BLaER1 (cell line): ENCODE measurements around the gene TNFRSF17.
"Not testable (repeated sequence)": the region's sequence is repeated elsewhere in the genome, so short reads cannot be mapped to it uniquely, and the experiment has no call there.

Source experiments
- H3K27ac ChIP-seq: shearing (Covaris generic); formaldehyde crosslinking; 2 replicates; pipeline ENCODE4 v1.8.1; 2022
- H3K27me3 ChIP-seq: shearing (Covaris generic); formaldehyde crosslinking; 2 replicates; pipeline ENCODE4 v1.8.1; 2022
- H3K36me3 ChIP-seq: shearing (Covaris generic); formaldehyde crosslinking; 2 replicates; pipeline ENCODE4 v1.8.1; 2022
- H3K4me1 ChIP-seq: shearing (Covaris generic); formaldehyde crosslinking; 2 replicates; pipeline ENCODE4 v1.8.1; 2022
- H3K4me2 ChIP-seq: shearing (Covaris generic); formaldehyde crosslinking; 2 replicates; pipeline ENCODE4 v1.8.1; 2022
- H3K4me3 ChIP-seq: shearing (Covaris generic); formaldehyde crosslinking; 2 replicates; pipeline ENCODE4 v1.8.1; 2022
- H3K9ac ChIP-seq: shearing (Covaris generic); formaldehyde crosslinking; 2 replicates; pipeline ENCODE4 v1.8.1; 2022
- H3K9me3 ChIP-seq: shearing (Covaris generic); formaldehyde crosslinking; 2 replicates; pipeline ENCODE4 v1.8.1; 2022
- H4K20me1 ChIP-seq: shearing (Covaris generic); formaldehyde crosslinking; 2 replicates; pipeline ENCODE4 v1.8.1; 2022
- Cebpa-rat ChIP-seq: shearing (Covaris generic); IDR thresholded peaks from 2 replicates; pipeline ENCODE4 v1.8.1; 2022

The TNFRSF17 gene

DNA sequence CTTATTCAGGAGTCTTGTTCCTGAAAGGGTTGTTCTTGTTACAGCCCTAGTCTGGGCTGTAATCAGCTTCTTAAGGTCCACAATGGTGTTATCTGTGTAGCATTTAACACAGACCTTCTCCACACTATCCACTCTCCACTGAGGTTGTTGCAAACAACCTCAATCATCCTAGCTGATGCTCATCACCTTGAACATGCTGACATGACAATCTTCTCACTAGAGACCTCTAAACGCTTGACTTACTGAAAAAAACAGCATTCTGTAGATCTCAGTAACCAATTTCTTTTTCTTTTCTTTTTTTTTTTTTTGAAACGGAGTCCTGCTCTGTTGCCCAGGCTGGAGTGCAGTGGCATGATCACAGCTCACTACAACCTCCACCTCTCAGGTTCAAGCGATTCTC lies 3.6 kb downstream of the TNFRSF17 start:
- H3K4me3 ChIP-seq: no peak overlapping the region
- H3K4me1 ChIP-seq: peaks cover 41% of the 10 kb centered on the region
- H3K4me2 ChIP-seq: no peak overlapping the region
- H3K9me3 ChIP-seq: no peaks in the 10 kb centered on the region
- no peaks in the 10 kb centered on the region for H3K27me3 ChIP-seq
- H3K36me3 ChIP-seq: no peaks in the 10 kb centered on the region
- no peak overlapping the region for H3K27ac ChIP-seq
- TF ChIP-seq Cebpa-rat: no peak
- H3K9ac ChIP-seq: no peak overlapping the region
- H4K20me1 ChIP-seq: no peaks in the 10 kb centered on the region

DNA sequence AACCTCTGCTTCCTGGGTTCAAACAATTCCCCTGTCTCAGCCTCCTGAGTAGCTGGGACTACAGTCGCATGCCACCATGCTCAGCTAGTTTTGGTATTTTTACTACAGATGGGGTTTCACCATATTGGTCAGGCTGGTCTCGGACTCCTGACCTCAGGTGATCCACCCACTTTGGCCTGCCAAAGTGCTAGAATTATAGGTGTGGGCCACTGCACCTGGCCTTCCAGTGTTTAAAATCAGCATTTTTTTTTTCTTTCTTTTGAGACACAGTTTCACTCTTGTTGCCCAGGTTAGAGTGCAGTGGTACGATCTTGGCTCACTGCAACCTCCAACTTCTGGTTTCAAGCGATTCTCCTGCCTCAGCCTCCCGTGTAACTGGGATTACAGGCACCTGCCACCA lies 5.3 kb downstream of the TNFRSF17 start:
- H3K36me3 ChIP-seq, H3K27ac ChIP-seq, H3K27me3 ChIP-seq, H4K20me1 ChIP-seq, H3K4me2 ChIP-seq, H3K9ac ChIP-seq, H3K9me3 ChIP-seq, H3K4me3 ChIP-seq: not testable (repeated sequence)
- peaks cover 24% of the 10 kb centered on the region for H3K4me1 ChIP-seq

DNA sequence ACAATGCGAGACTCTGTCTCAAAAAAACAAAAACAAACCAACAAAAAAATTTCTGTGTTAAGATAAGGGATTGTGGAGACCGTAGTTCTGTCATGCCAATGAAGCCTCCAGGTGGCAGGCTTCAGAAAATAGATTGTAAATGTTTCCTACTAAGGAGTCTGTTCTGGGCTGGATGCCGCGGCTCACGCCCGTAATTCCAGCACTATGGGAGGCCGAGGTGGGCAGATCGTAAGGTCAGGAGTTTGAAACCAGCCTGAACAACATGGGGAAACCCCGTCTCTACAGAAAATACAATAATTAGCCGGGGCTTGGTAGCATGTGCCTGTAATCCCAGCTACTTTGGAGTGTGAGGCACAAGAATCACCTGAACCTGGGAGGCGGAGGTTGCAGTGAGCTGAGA lies 7.1 kb downstream of the TNFRSF17 start:
- Histone ChIP-seq H3K9ac (no peak overlapping the region), H3K4me1 (peaks cover 15% of the 10 kb centered on the region), H3K4me3 (no peak overlapping the region), H3K9me3 (no peaks in the 10 kb centered on the region), H4K20me1 (no peaks in the 10 kb centered on the region), H3K27me3 (no peaks in the 10 kb centered on the region), H3K27ac (no peak overlapping the region), H3K4me2 (no peak overlapping the region; the same call in 1 of the 2 replicates), H3K36me3 (no peaks in the 10 kb centered on the region)
- no peak for TF ChIP-seq Cebpa-rat

DNA sequence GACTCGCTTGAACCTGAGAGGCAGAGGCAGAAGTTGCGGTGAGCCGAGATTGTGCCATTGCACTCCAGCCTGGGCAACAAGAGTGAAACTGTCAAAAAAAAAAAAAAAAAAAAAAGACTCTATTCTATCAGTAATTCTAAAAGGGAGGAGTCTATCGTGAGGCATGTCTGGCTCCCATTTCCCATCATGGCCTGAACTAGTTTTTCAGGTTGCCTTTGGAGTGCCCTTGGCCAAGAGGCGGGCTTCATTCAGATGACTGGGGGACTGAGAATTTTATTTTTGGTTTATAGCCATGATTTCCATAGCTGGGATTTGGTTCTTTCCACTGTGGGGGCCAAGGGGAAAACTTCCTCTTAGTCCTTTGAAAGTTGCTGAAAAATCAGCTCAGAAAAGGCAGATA lies 8.1 kb downstream of the TNFRSF17 start:
- TF ChIP-seq Cebpa-rat: no peak
- Histone ChIP-seq H3K36me3 (no peaks in the 10 kb centered on the region), H3K4me3 (no peak overlapping the region), H3K27me3 (no peaks in the 10 kb centered on the region), H3K4me1 (peaks cover 19% of the 10 kb centered on the region), H4K20me1 (0 out of 2 replicates have a peak, but pooled peaks cover 9% of the 10 kb centered on the region), H3K4me2 (no peak overlapping the region), H3K9me3 (no peaks in the 10 kb centered on the region), H3K27ac (no peak overlapping the region), H3K9ac (no peak overlapping the region)

DNA sequence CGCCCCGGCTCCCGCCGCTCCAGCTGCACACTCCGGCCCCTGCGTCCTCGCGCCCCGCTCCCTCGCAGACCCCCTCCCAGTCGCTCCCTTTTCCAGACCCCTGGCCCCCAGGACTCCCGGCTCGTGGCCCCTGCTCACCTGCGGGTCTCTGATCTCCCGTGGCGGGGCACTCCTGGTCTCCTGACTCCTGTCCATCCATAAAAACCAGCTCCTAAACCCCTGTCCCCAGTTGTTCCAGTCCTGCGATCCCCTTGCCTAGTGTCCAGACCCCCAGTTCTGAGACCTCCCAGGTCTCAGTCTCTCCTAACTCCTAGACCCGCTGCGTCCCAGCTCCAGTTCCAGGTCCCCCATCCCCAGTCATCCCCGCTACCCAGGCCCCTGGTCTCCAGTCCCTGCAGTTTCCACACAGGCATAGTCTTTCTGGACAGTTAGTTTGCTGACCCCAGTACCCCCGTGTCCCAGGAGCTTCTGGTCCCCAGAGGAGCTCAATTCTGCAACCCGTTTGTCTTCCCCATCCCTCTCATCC lies 11.9 kb downstream of the TNFRSF17 start:
- peak overlapping the region; percentile 94 for H3K9ac ChIP-seq
- H3K9me3 ChIP-seq: no peaks in the 10 kb centered on the region
- peak overlapping the region; percentile 87 for H3K27ac ChIP-seq
- no peaks in the 10 kb centered on the region for H3K36me3 ChIP-seq
- H3K27me3 ChIP-seq: no peaks in the 10 kb centered on the region
- H3K4me1 ChIP-seq: peaks cover 42% of the 10 kb centered on the region
- no peak for TF ChIP-seq Cebpa-rat
- peak overlapping the region; percentile 98 for H3K4me2 ChIP-seq
- H3K4me3 ChIP-seq: peak overlapping the region; percentile 96
- 0 out of 2 replicates have a peak, but pooled peaks cover 16% of the 10 kb centered on the region for H4K20me1 ChIP-seq

DNA sequence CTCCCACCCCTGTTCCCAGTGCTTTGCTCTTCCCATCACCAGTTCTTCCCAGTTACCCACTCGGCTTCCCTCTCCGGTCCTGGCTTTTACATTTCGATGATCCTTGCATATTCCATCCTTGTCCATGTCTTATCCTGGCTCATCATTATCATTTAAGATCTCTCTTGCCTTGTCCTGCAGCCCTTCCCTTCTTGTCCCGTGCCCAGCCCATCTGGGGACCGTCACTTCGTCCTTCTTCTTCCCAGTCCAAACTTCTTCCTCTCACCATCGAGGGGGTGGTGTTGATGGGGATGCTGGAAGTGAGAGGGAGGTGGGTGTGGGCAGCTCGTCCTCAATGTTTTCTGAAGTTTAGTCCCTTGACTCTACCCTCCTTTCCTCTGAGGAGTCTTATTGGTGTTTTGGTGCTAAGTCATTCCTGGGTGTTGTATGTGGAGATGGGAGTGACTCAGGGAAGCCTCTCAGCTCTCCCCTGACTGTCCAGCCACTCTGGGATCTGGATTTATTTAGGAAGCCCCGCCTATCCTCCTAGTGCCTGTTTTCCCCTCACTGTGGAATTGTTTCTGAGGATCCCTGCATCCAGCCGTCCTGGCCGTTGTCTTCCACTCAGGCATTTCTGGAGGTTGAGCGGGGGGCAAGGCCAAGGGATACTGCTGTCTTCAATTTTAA lies 12.5 kb downstream of the TNFRSF17 start:
- Histone ChIP-seq H3K27ac (peak overlapping the region; percentile 87; the same call in 1 of the 2 replicates), H3K4me1 (peaks cover 42% of the 10 kb centered on the region), H3K9ac (peak overlapping the region; percentile 94), H4K20me1 (0 out of 2 replicates have a peak, but pooled peaks cover 16% of the 10 kb centered on the region), H3K9me3 (no peaks in the 10 kb centered on the region), H3K27me3 (no peaks in the 10 kb centered on the region), H3K36me3 (no peaks in the 10 kb centered on the region), H3K4me2 (peak overlapping the region; percentile 98), H3K4me3 (peak overlapping the region; percentile 96)
- no peak for TF ChIP-seq Cebpa-rat

DNA sequence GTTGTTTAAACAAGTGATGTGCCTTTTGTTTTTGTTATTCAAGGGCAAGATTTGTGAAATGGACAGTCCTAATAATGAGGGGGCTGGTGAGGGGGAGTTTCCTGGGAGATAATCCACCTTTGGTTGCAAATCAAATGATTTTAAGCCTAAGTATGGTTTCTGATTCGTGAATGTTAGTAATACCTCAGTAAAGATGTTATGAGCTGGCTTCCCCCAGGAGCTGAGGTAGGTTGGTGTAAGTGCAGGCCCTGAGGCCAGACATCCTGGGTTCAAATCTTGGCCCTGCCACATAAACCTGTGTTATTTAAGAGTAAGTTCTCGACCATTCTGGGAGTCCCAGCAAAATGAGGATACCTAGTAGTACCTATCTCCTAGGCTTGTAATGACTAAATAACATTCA lies 13.1 kb downstream of the TNFRSF17 start:
- Histone ChIP-seq H3K9me3 (no peaks in the 10 kb centered on the region), H3K4me1 (peaks cover 42% of the 10 kb centered on the region), H3K27me3 (no peaks in the 10 kb centered on the region), H4K20me1 (0 out of 2 replicates have a peak, but pooled peaks cover 16% of the 10 kb centered on the region), H3K4me3 (peak overlapping the region; percentile 96; the same call in 1 of the 2 replicates), H3K9ac (peak overlapping the region; percentile 94; the same call in 1 of the 2 replicates), H3K27ac (no peak overlapping the region), H3K4me2 (peak overlapping the region; percentile 98), H3K36me3 (no peaks in the 10 kb centered on the region)
- no peak for TF ChIP-seq Cebpa-rat

DNA sequence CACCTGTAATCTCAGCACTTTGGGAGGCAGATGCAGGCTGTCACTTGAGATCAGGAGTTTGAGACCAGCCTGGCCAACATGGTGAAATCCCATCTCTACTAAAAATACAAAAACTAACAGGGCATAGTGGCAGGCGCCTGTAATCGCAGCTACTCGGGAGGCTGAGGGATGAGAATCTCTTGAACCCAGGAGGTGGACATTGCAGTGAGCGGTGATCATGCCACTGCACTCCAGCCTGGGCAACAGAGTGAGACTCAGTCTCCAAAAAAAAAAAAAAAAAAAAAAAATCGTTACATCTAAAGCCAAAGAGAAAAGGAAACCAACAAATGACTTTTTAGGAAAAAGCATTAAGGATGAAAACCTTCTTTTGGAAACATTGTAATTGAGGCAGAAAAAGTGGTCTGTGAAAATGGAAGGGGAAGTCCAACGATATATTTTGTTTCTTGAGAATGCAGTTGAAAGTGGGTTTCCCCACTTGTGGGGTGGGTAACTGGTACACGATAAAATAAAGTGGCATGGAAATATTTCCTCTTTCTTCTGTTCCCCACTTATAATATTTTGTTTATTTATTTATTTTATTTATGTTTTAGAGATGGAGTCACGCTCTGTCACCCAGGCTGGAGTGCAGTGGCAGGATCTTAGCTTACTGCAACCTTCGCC lies 14.1 kb downstream of the TNFRSF17 start:
- no peak overlapping the region for H3K9ac ChIP-seq
- no peak overlapping the region for H3K4me3 ChIP-seq
- no peak for TF ChIP-seq Cebpa-rat
- H3K4me1 ChIP-seq: peaks cover 42% of the 10 kb centered on the region
- no peak overlapping the region for H3K27ac ChIP-seq
- no peaks in the 10 kb centered on the region for H3K9me3 ChIP-seq
- no peaks in the 10 kb centered on the region for H3K27me3 ChIP-seq
- H3K36me3 ChIP-seq: no peaks in the 10 kb centered on the region
- H4K20me1 ChIP-seq: 0 out of 2 replicates have a peak, but pooled peaks cover 16% of the 10 kb centered on the region
- peak overlapping the region; percentile 98; the same call in 1 of the 2 replicates for H3K4me2 ChIP-seq

DNA sequence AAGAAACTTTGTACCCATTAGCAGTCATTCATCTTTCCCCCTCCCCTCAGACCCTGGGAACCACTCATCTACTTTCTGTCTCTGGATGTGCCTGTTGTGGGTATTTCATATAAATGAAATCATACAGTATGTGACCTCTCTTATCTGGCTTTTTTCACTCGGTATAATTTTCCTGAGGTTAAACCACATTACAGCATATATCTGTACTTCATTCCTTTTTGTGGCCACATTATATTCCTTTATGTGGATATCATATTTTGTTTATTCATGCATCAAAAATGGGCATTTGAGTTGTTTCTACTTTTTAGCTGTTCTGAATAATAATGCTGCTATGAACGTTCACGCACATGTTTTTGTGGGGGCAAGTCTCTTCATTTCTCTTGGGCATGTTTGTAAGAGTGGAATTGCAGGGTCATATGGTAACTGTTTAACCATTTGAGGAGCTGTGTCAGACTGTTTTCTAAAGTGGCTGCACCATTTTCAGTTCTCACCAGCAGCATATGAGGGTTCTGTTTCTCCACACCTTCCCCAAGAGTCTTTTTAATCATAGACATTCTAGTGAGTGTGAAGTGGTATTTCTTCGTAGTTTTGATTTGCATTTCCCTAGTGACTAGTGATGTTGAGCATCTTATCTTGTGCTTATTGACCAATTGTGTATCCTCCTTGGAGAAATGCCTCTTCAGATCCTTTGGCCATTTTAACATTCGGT lies 15.3 kb downstream of the TNFRSF17 start:
- Histone ChIP-seq H3K36me3 (peaks cover 3% of the 10 kb centered on the region; the same call in 1 of the 2 replicates), H3K9me3 (no peaks in the 10 kb centered on the region), H3K4me2 (peak overlapping the region; percentile 9; the same call in 1 of the 2 replicates), H3K27me3 (no peaks in the 10 kb centered on the region), H3K4me3 (no peak overlapping the region), H3K4me1 (peaks cover 41% of the 10 kb centered on the region), H3K27ac (no peak overlapping the region), H3K9ac (no peak overlapping the region), H4K20me1 (peaks cover 19% of the 10 kb centered on the region; the same call in 1 of the 2 replicates)
- no peak for TF ChIP-seq Cebpa-rat
